PC-9 (cell line): ENCODE measurements around the gene KLHL6. TPM values are rescaled to one million over a fixed set of nuclear protein-coding genes. Genes with fewer than 3 reads are reported as not detected.

Experiments
- BruUV-seq: library from RNA; stranded (reverse); fragments of 400-500 nt; replicated peaks from 2 replicates; lab custom pipeline; 2021; lab: Mats Ljungman, UMichigan
- CTCF ChIA-PET: fragments of 300-600 bp; sonication (Branson Sonifier 250); formaldehyde crosslinking; loops from one replicate; lab custom pipeline; 2022; ENCODE audit warnings: antibody characterized with exemption; lab: Charles Lee
- POLR2A ChIA-PET: fragments of 300-600 bp; sonication (Branson Sonifier 250); formaldehyde crosslinking; loops from one replicate; lab custom pipeline; 2022; ENCODE audit warnings: antibody characterized with exemption; ENCODE audit not compliant: unreplicated experiment; lab: Charles Lee
- DNase-seq, 2 experiments: peaks; one replicate each; pipeline versions ENCODE4 v3.0.0 to v3.0.0-alpha.2; 2015 to 2022; ENCODE audit warnings: mixed read lengths in 1 of 2
- H2AFZ ChIP-seq: fragments of 200-600 bp; sonication (generic); 2 replicates; pipeline ENCODE4 v1.8.1; 2017; ENCODE audit warnings: antibody characterized with exemption
- H3F3A ChIP-seq: fragments of 200-600 bp; sonication (generic); 2 replicates; pipeline ENCODE4 v1.8.1; 2017; ENCODE audit warnings: antibody characterized with exemption, mild to moderate bottlenecking, low read depth; ENCODE audit not compliant: insufficient read depth
- H3K27ac ChIP-seq: fragments of 200-600 bp; sonication (generic); 2 replicates; pipeline ENCODE4 v1.6.1; 2016; ENCODE audit warnings: mixed run types
- H3K27me3 ChIP-seq: fragments of 200-600 bp; sonication (generic); 2 replicates; pipeline ENCODE4 v1.6.1; 2016; ENCODE audit warnings: low read depth, mixed run types; ENCODE audit not compliant: insufficient read depth
- H3K36me3 ChIP-seq: fragments of 200-600 bp; sonication (generic); 2 replicates; pipeline ENCODE4 v1.6.1; 2016; ENCODE audit warnings: low read depth, mixed run types
- H3K4me1 ChIP-seq: fragments of 200-600 bp; sonication (generic); replicated peaks from 2 replicates; pipeline ENCODE4 v1.6.1; 2016; ENCODE audit warnings: mixed run types; ENCODE audit not compliant: insufficient read depth
- H3K4me2 ChIP-seq: fragments of 200-600 bp; sonication (generic); 2 replicates; pipeline ENCODE4 v1.6.1; 2017; ENCODE audit warnings: mixed run types
- H3K4me3 ChIP-seq: fragments of 200-600 bp; sonication (generic); 2 replicates; pipeline ENCODE4 v1.6.1; 2016; ENCODE audit warnings: mixed run types
- H3K79me2 ChIP-seq: fragments of 200-600 bp; sonication (generic); 2 replicates; pipeline ENCODE4 v1.6.1; 2017; ENCODE audit warnings: low read depth, mixed run types
- H3K9me2 ChIP-seq: fragments of 200-600 bp; sonication (generic); 2 replicates; pipeline ENCODE4 v1.8.1; 2017; ENCODE audit warnings: mild to moderate bottlenecking; ENCODE audit not compliant: insufficient read depth
- H3K9me3 ChIP-seq: fragments of 200-600 bp; sonication (generic); 2 replicates; pipeline ENCODE4 v1.8.1; 2016; ENCODE audit warnings: low read depth; ENCODE audit not compliant: insufficient read depth
- H4K20me1 ChIP-seq: fragments of 200-600 bp; sonication (generic); 2 replicates; pipeline ENCODE4 v1.8.1; 2017; ENCODE audit not compliant: insufficient read depth
- CTCF ChIP-seq: fragments of 200-600 bp; sonication (generic); conservative IDR thresholded peaks from 2 replicates; pipeline ENCODE4 v1.6.1; 2017; ENCODE audit warnings: mixed run types, antibody characterized with exemption, mild to moderate bottlenecking, moderate library complexity
- EZH2 ChIP-seq: fragments of 200-600 bp; sonication (generic); IDR thresholded peaks from 2 replicates; pipeline ENCODE4 v1.8.0; 2017; ENCODE audit warnings: antibody characterized with exemption, low read depth
- intact Hi-C: fragments of 100-400 bp; cut with micrococcal nuclease; formaldehyde crosslinking; loops from one replicate; pipeline ENCODE4 v1.10.0; 2022; ENCODE audit not compliant: unreplicated experiment
- total RNA-seq: library from RNA; stranded (reverse); gene quantifications from 2 replicates; pipeline ENCODE4 v1.2.3, GENCODE V29; 2021

Gene KLHL6
- total RNA-seq, 1 experiment from 2014 or later = 0.04 TPM

- no peak overlapping the region for H3K27ac ChIP-seq
- no peak overlapping the region for H3K4me3 ChIP-seq
- no peaks in the 10 kb centered on the region for H3K4me1 ChIP-seq
- no TSS peak for BruUV-seq
- H3K36me3 ChIP-seq = no peaks in the 10 kb centered on the region
- TF ChIP-seq EZH2 (no peak), CTCF (no peak)
- POLR2A ChIA-PET = no interaction called here
- no peak overlapping the region for H2AFZ ChIP-seq
- no peak for DNase-seq
- H3K9me2 ChIP-seq = no peaks in the 10 kb centered on the region
- H3F3A ChIP-seq = no peaks in the 10 kb centered on the region
- CTCF ChIA-PET = interaction anchor here (0.5 kb wide), 1 partner anchor 41 kb away, joined by 4 read pairs; no protein-coding TSS in a partner anchor
- intact Hi-C loops = no loop called here
- H3K27me3 ChIP-seq = no peaks in the 10 kb centered on the region
- no peak overlapping the region for H3K4me2 ChIP-seq
- no peaks in the 10 kb centered on the region for H3K9me3 ChIP-seq
- H3K79me2 ChIP-seq = no peaks in the 10 kb centered on the region
- H4K20me1 ChIP-seq = no peaks in the 10 kb centered on the region
These were observed 13.2 kb downstream of the KLHL6 start for GRCh38 chr3:183542355-183542754.

- intact Hi-C loops = no loop called here
- ChIA-PET CTCF (interaction anchor here (0.5 kb wide), 1 partner anchor 40 kb away, joined by 4 read pairs; no protein-coding TSS in a partner anchor), POLR2A (interaction anchor here (0.5 kb wide), 1 partner anchor 113 kb away, joined by 5 read pairs; no protein-coding TSS in a partner anchor)
- Histone ChIP-seq H3K9me2 (no peaks in the 10 kb centered on the region), H3K4me2 (no peak overlapping the region), H3K36me3 (no peaks in the 10 kb centered on the region), H3K27ac (no peak overlapping the region), H3K9me3 (no peaks in the 10 kb centered on the region), H3K79me2 (no peaks in the 10 kb centered on the region), H2AFZ (no peak overlapping the region), H4K20me1 (no peaks in the 10 kb centered on the region), H3F3A (no peaks in the 10 kb centered on the region), H3K4me3 (no peak overlapping the region), H3K4me1 (no peaks in the 10 kb centered on the region), H3K27me3 (no peaks in the 10 kb centered on the region)
- no peak for DNase-seq
- BruUV-seq = no TSS peak
- TF ChIP-seq CTCF = no peak
- TF ChIP-seq EZH2 = no peak
These were observed 13.8 kb downstream of the KLHL6 start for GRCh38 chr3:183541738-183542137.

GRCh38 chr3:183541235-183541655, 14.3 kb downstream of the KLHL6 start:
- intact Hi-C loops = no loop called here
- BruUV-seq = no TSS peak
- Histone ChIP-seq H3K27ac (no peak overlapping the region), H3K4me1 (no peaks in the 10 kb centered on the region), H3K4me2 (no peak overlapping the region), H3K4me3 (no peak overlapping the region), H4K20me1 (no peaks in the 10 kb centered on the region), H3K9me3 (no peaks in the 10 kb centered on the region), H3K36me3 (no peaks in the 10 kb centered on the region), H3K79me2 (no peaks in the 10 kb centered on the region), H3K9me2 (no peaks in the 10 kb centered on the region), H3F3A (no peaks in the 10 kb centered on the region), H3K27me3 (no peaks in the 10 kb centered on the region), H2AFZ (no peak overlapping the region)
- ChIA-PET POLR2A (interaction anchor here (0.5 kb wide), 1 partner anchor 114 kb away, joined by 5 read pairs; no protein-coding TSS in a partner anchor), CTCF (no interaction called here)
- no peak for DNase-seq
- no peak for TF ChIP-seq CTCF
- no peak for TF ChIP-seq EZH2
